Glutamatergic neuron (in vitro differentiated cells): ENCODE data around the gene MUC6. TPM values are rescaled to one million over a fixed set of nuclear protein-coding genes. Genes with fewer than 3 reads are reported as not detected.

Experiments used
- DNase-seq: peaks from one replicate; pipeline ENCODE4 v3.0.0; 2022
- H3K27ac Mint-ChIP-seq: one replicate; pipeline ENCODE4 v1.8.0; 2020; ENCODE audit warnings: mild to moderate bottlenecking, mixed read lengths, inconsistent platforms; ENCODE audit not compliant: unreplicated experiment
- H3K27me3 Mint-ChIP-seq: one replicate; pipeline ENCODE4 v1.8.0; 2020; ENCODE audit warnings: mild to moderate bottlenecking, moderate library complexity, mixed read lengths, inconsistent platforms; ENCODE audit not compliant: unreplicated experiment
- H3K36me3 Mint-ChIP-seq: one replicate; pipeline ENCODE4 v1.8.0; 2020; ENCODE audit warnings: mild to moderate bottlenecking, mixed read lengths, inconsistent platforms; ENCODE audit not compliant: unreplicated experiment
- H3K4me1 Mint-ChIP-seq: one replicate; pipeline ENCODE4 v1.8.0; 2020; ENCODE audit warnings: mild to moderate bottlenecking, low read depth, mixed read lengths, inconsistent platforms; ENCODE audit not compliant: unreplicated experiment
- H3K4me3 Mint-ChIP-seq: one replicate; pipeline ENCODE4 v1.8.0; 2020; ENCODE audit warnings: mild to moderate bottlenecking, mixed read lengths, inconsistent platforms; ENCODE audit not compliant: unreplicated experiment
- H3K9me3 Mint-ChIP-seq: one replicate; pipeline ENCODE4 v1.8.0; 2020; ENCODE audit warnings: mild to moderate bottlenecking, moderate library complexity, mixed read lengths, inconsistent platforms; ENCODE audit not compliant: unreplicated experiment
- CTCF ChIP-seq: fragments of 200-600 bp; sonication (generic); IDR thresholded peaks from one replicate; pipeline ENCODE4 v1.5.0; 2021; ENCODE audit not compliant: partially characterized antibody, unreplicated experiment
- total RNA-seq: library from RNA; stranded (reverse); fragmentation: NEBNext Ultra II Directional; extraction: Animal tissue kit (Norgen Biotek cat#: 25700); gene quantifications from one replicate; pipeline ENCODE4 v1.2.1, GENCODE V29; 2021; ENCODE audit not compliant: unreplicated experiment

Gene MUC6
- total RNA-seq, 1 donor from 2014 or later = not detected

GRCh38 chr11:1035577-1036283 is 788 bp downstream of the MUC6 start:
- peaks cover 11% of the 10 kb centered on the region for H3K27me3 Mint-ChIP-seq
- H3K4me1 Mint-ChIP-seq = peaks cover 4% of the 10 kb centered on the region
- H3K9me3 Mint-ChIP-seq = peaks cover 7% of the 10 kb centered on the region
- TF ChIP-seq CTCF = no peak
- no peak overlapping the region for H3K4me3 Mint-ChIP-seq
- no peaks in the 10 kb centered on the region for H3K36me3 Mint-ChIP-seq
- H3K27ac Mint-ChIP-seq = no peak overlapping the region
- DNase-seq = no peak

DNA sequence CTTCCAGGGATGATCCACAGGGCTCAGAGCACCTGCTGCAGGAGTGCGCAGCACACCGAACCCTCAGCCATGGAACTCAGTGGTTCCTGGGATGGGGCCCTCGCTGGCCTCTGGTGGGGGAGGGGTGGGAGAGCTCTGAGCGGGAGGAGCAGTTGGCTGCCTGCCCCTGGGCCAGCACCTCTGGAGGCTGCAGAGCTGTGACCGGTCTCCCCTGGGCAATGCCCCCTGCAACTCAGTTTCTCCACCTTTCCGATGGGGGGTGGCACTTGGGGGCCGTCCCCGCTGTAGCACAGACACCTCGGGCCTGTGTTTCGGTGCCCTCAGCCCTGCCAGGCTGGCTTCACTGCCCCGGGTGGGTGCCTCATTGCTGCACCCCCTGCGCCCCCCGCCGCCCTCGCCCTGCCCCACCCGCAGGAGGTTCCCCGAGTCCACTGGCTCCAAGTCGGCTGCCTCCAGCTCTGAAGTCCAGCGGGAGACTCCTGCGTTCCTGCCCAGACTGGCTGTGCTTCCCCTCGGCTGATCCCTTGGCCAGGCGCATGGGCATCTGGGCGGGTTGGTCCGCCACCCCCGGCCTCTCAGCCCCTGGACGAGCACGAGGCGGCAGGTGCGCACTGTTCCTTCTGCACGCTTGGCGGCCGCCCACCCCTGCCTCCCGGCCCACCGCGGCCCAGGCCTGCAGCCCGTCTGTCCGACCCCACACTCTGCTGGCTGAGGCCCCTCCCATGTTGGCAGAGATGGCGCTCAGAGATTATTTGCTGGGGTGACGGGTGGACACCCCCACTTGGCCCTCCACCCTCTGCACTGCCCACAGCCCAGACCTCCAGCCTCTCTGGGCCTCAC is 1.8 kb downstream of the MUC6 start:
- Mint-ChIP-seq H3K9me3 (peaks cover 7% of the 10 kb centered on the region), H3K4me3 (no peak overlapping the region), H3K27ac (no peak overlapping the region), H3K27me3 (peaks cover 11% of the 10 kb centered on the region), H3K36me3 (no peaks in the 10 kb centered on the region), H3K4me1 (peaks cover 4% of the 10 kb centered on the region)
- TF ChIP-seq CTCF = no peak
- DNase-seq = no peak

DNA sequence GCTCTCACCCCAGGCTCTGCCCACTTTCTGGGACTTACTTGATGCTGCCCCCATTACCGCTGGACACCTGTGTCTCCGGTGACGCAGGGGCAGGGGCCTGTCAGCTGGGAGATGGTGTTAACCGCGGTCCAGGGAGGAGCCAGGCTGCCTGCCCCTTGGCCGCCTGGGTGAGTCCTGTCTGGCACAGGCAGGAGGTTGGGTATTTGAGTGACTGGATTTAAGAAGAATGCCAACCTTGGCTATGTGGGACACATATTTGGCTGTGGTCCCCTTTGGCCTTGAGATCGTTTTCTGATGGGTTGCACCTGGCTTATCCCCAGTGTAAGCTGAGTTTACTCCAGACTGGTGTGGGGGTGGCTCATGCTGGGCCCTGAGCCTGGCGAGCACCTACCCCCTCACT is 2.5 kb downstream of the MUC6 start:
- no peak for DNase-seq
- H3K4me3 Mint-ChIP-seq = no peak overlapping the region
- no peak for TF ChIP-seq CTCF
- H3K4me1 Mint-ChIP-seq = peaks cover 4% of the 10 kb centered on the region
- H3K36me3 Mint-ChIP-seq = no peaks in the 10 kb centered on the region
- peaks cover 7% of the 10 kb centered on the region for H3K9me3 Mint-ChIP-seq
- H3K27ac Mint-ChIP-seq = no peak overlapping the region
- H3K27me3 Mint-ChIP-seq = peaks cover 11% of the 10 kb centered on the region

DNA sequence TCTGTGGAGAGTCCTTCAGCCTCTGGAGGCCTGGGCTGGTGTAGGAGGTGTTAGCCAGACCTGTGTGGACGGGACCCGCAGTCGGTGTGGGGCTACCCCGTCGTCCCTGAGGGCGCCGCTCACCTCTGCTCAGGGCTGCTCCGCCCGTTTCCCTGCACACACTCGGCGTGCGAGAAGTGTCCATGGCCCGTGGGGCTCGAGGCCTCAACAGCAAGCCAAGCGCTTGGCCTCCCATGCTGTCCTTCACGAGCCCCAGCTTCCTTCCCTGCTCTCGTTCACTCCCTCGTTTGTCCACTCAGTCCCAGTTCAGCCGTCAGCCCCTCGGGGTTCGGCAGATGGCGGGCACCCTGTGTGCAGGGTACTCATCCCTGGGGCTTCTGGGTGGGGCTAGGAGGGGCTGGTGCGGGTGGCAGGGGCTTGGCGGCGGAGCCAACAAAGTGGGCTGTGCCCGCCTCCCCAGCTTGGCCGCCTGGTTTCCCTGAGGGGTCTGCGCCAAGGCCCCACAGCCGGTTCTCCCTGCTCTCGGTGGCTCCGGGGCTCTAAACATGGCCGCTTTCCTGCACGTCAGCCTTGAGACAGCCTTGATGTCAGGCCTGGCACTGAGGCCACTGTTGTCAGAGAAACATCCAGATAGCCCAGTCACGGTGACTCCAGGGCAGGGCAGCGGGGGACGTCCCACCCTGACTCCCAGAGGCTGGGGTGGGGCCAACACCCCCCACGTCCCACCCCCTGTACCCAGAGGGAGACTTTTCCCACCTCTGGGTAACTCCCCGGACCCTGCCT is 3.3 kb downstream of the MUC6 start:
- H3K4me1 Mint-ChIP-seq = peaks cover 4% of the 10 kb centered on the region

More for the DNA sequence above, 3.3 kb downstream of the MUC6 start:
- TF ChIP-seq CTCF = no peak
- H3K9me3 Mint-ChIP-seq = peaks cover 12% of the 10 kb centered on the region
- no peak overlapping the region for H3K27ac Mint-ChIP-seq
- peaks cover 14% of the 10 kb centered on the region for H3K27me3 Mint-ChIP-seq
- no peaks in the 10 kb centered on the region for H3K36me3 Mint-ChIP-seq
- H3K4me3 Mint-ChIP-seq = no peak overlapping the region
- no peak for DNase-seq
